Activated CD8-positive, alpha-beta memory T cell treated with anti-CD3 and anti-CD28 coated beads, Interleukin-2, amount 50 U/mL, for 1 hour (primary cell): ENCODE measurements around the gene LMNTD2.

Experiments
- DNase-seq: peaks from one replicate; pipeline ENCODE4 v3.0.0-alpha.2; 2020; ENCODE audit errors: extremely low read depth

Gene LMNTD2

DNA sequence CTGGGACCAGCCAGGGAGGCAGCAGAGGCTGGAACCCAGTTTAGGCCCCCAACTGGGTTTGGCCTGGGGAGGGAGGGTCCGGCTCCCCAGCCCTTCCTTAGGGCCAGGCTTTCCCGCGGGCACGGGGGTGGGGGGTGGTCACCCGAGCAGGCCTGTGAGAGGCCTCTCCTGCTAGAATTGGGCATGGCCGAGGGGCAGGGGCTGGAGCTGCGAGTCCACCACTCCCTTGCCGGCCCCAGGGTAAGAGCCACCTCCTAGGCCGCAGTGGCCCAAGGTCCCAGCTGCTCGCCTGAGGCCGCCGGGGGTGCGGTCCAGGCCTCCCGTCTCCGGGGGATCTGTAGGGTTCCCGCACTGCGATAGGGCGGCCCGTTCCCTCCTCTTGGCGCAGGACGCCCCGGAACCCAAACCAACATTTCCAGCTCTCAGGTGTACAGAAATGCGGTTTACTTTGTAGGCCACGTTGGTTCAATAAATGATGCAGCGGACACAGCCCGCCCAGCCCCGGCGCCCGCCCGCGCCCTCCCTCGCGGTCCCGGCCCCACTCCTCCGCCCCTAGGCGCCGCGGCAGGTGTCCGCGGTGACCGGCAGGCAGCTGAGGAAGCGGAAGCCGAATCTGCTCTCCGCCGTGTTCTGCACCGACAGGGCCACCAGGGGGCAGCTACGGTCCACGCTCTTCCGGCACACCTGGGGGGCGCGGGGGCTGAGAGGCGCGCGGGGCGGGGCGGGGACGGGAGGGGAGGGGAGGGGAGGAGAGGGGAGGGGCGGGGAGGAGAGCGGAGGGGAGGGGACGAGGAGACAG, 5.9 kb downstream of the LMNTD2 start:
- DNase-seq, result peak; percentile 51

- DNase-seq, result no peak
Observed at GRCh38 chr11:553988-554340, 6.6 kb downstream of the LMNTD2 start.

DNA sequence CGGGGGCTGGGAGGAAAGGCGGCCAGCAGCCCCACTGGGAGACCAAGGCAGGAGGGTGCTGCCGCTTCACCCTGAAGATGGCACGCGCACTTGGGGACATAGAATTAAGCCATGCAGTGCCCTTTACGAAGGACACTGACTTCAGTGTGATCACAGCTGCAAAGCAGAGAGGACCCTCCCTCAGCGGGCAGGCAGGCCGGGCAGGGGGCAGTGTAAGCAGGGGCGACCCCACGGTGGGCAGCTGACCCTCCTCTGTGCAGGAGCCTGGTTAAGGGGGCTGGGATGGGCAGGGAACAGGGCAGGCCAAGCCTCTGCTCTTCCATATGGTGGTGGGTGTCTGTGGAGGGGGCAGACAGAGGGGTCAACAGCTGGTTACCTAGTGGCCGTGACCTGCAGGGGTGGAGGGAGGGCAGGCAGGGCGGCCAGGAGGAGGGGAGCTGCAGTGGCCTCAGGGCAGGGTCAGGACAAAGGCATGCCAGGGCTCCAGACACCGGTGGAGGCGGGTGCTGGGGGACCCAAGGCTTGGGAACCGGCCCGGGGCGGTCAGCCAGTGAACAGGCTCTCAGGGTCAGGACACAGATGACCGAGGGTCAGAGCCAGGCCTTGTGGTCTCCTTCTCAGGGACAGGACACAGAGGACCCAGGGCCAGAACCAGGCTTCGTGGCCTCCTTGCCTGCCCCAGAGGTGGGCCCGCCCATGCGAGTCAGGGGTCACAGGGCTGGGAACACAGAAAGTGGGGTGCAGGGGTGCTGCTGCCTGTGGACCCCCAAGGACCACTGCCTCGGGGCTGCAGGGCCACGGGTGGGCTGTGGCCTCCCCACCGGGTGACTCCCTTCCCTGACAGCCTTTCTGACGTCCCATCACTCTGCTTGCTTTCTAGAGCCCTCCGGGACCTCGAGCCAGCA, 7.2 kb downstream of the LMNTD2 start:
- DNase-seq, result no peak

- DNase-seq, result no peak
Observed at GRCh38 chr11:551596-551995, 8.9 kb downstream of the LMNTD2 start.

DNA sequence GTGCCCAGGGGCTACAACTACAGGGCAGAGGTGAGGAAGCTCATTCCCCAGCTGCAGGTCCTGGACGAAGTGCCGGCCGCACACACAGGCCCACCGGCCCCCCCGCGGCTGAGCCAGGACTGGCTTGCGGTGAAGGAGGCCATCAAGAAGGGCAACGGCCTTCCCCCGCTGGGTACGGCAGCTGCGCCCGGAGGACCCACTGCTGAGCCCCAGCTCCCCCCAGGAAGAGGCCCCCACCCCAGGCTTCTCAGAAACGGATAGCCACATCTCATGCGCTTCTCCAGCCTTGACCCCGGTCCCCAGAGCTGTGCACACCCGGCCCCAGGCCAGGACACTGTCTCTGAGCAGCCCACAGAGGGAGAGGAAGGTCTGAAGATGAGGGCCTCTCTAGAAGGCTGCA, 9.4 kb downstream of the LMNTD2 start:
- DNase-seq, result no peak

DNA sequence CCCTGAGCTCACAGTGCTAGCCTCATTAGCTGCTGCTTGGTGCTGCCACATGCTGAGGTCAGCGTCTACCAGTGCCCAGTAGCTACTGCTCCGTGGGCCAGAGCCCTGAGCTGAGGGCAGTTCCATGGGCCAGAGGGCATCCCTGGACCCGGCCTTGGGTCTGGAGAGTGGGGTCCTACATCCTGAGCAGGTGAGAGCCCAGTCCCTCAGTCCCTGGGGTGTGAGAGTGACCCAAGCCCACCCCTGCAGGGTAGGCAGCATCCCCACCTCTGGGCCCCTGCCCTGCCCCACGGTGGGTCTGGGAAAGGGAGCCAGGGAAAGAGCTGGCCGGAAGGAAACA, 9.8 kb downstream of the LMNTD2 start:
- no peak for DNase-seq

GRCh38 chr11:550021-550745, 10.4 kb downstream of the LMNTD2 start:
- DNase-seq, result no peak

GRCh38 chr11:548700-549603, 11.6 kb downstream of the LMNTD2 start:
- no peak for DNase-seq

GRCh38 chr11:545171-545570, 15.4 kb downstream of the LMNTD2 start:
- no peak for DNase-seq

DNA sequence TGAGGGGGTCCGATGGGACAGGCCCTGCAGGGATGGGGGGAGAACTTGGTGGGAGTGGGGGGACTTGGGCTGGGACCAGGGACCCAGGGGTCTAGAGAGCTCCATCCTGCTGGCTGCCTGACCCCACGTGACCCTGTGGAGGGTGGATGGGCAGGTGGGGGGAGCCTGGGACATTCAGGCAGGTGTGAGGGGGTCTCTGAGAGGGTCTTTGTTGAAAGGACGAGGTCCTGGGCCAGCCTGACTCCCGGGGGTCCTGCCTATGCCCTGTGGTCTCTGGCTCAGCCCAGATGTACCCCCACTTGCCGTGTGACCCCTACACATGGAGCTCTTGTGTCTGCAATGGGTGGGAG, 15.7 kb downstream of the LMNTD2 start:
- no peak for DNase-seq

DNA sequence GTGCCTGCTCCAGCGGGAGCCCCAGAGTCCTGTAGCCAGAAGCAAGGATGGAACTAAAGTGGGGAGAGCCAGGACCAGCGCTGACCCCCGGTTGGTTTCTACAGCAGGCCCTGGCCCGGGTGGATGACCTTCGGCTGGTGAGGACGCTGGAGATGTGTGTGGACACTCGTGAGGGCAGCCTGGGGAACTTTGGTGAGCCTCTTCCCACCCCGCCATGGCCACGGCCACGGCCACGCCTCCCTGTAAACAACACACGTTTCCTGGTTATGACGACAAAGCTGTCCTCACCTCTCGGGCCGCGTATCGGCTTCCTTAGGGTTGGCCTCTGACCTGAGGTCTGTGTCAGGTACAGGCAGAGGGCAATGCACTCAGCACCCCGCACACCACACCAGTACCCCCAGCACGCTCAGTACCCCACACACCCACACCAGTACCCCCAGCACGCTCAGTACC, 19.1 kb downstream of the LMNTD2 start:
- no peak for DNase-seq

- DNase-seq, result no peak
Observed at GRCh38 chr11:540583-541432, 19.7 kb downstream of the LMNTD2 start.

DNA sequence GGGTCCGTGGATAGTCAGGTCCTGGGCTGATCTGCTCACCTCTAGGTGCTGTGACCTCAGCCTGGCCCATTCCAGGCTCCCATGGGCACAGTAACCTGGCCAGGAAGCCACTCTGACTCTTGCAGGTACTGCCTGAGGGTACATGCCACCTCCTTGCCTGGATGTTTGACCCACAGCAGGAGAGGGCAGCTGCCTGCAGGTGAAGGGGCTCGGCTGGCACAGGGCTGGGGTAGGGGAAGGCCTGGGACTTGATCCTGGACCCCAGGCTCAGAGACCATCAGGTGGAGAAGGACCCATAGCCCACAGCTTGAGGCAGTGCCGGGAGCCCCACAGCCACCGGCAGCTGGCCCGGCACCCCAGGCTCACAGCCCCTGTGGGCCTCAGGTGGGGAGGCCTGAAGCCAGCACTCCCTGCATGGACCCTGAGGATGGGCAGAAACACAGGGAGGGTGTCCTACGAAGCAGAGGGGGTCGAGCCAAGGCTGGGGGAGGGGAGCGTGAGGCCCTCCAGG, 20.5 kb downstream of the LMNTD2 start:
- DNase-seq, result no peak

DNA sequence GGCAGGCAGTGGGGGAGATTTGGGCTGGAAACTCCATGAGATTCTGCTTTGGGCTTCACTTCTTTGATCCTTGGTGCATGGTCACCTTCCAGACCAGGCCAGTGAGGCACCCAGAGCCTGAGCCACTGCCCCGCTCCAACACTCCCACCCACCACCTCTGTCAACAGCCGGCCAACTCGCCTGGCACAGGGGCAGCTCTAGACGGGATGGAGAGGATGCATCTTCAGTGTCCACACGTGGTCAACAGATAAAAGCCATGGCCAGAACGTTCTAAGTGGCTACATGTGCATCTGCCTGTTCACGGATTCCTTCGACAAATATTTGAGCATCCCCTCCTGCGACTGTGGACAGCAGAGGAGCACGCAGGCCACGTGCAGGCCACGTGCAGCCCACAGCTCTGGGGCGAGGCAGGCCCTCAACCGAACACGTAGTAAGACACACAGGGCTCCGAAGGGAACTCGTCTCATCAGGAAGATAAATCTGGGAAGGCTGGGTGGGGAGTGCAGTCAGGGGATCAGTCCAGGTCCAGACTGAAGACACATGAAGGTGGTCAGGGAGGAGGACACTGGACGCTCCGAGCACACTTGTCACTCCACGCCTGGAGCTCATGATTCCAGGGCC, 22.0 kb downstream of the LMNTD2 start:
- DNase-seq, result no peak

GRCh38 chr11:537622-538430, 22.7 kb downstream of the LMNTD2 start:
- no peak for DNase-seq

DNA sequence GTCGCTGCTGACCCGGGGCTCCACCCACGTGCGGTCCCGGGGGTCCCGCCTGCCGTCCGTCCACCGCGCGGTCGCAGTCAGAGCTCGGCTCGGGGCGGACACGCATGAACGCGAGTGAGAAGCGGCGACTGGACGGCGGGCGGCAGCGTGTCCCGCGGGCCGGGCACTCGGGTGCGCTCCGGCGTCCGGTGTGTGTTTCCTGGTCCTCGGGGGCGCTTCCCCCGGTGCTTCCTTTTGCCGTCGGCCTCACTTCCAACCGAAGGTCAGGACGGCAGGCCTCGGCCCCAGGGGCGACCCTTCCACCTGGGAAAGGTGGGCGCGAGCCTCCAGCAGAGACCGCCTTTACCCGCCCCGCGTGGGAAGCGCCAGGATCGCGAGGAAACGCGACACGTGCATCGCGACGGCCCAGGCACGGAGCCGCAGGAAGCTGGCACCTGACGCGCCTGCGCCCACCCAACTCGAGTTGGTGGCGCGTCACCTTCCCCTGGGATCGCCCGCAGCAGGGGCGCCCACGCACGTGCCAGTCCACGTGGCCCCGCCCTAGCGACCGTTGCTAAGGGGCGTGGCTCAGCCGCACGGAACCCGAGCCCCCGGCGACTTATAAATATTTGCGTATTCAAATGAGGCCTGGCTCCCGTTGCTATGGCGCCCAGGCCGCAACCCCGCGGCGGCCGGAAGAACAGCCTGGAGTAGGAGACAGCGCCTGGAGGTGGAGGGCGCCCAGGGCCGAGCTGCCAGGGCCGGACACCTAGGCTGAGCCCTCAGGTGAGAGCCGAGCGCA, 23.5 kb downstream of the LMNTD2 start, which contains the start of gene LRRC56:
Gene LRRC56, plus strand, starts transcription at position 687 of the 781 bp plus-strand sequence. CDS start 3,158 bp downstream, outside the sequence.
- peak; percentile 85 for DNase-seq

DNA sequence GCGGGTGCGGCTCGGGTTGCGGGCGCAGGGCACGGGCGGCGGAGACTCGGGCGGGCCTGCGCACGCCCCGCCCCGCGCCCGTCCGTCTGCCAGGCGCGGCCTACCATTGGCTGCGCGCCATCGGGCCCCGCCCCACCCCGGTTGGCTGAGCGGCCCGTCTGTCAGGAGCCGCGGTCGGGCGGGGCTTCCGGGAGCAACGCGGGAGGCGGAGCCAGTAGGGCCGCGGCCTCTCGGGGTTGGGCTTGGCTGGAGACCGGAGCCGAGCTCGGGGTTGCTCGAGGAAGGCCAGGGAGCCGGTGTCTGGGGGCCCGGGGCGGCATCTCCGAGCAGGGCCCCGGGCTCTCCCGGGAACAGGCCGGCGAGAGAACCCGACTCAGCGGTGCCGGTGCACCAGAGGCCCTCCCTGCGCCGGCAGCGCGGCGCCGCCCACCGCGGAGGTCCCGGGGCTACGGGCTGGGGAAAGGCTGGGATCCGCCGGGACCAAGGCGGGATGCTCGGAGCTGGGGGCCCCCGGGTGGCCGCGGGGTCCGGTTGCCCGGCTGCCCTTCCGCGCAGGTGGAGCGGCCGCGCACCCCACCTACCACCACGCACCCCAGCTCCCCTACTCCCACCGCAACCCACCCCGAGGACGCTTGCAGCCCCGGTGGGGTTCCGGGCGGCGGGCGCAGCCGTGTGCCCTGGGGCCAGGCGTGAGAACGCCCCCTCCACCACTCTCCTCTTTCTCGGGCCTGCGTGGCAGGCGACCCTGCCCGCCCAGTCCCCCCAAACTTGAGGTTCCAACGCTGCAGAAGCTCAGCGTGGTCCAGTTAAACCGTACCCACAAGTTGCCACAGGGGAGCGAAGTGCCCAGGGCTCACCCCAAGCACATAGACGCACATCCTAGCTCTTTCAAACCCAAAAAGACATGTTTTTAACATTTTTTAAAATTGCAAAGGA, 24.8 kb downstream of the LMNTD2 start, which contains the start of gene HRAS:
Gene HRAS, minus strand, starts transcription at position 58 of the 936 bp plus-strand sequence.
- peak; percentile 82 for DNase-seq
